SH-SY5Y (cell line): ENCODE data around the gene ETS1.

Experiments used
- GATA2 ChIP-seq: IDR thresholded peaks from 2 replicates; pipeline ENCODE4 v1.6.1; 2011; ENCODE audit warnings: mild to moderate bottlenecking, low read depth, low read length
- GATA3 ChIP-seq: IDR thresholded peaks from 2 replicates; pipeline ENCODE4 v1.6.1; 2011; ENCODE audit warnings: low read depth, mild to moderate bottlenecking, low read length, moderate library complexity

GRCh38 chr11:128546916-128547315, 40.4 kb downstream of the ETS1 start:
- TF ChIP-seq GATA3 (no peak), GATA2 (no peak)
